ENCODE results near the gene CCDC174. TPM values are rescaled to one million over a fixed set of nuclear protein-coding genes. Genes with fewer than 3 reads are reported as not detected.

CCDC174 gene
- total RNA-seq, 1 donor from 2014 or later: 18.6 TPM

DNA sequence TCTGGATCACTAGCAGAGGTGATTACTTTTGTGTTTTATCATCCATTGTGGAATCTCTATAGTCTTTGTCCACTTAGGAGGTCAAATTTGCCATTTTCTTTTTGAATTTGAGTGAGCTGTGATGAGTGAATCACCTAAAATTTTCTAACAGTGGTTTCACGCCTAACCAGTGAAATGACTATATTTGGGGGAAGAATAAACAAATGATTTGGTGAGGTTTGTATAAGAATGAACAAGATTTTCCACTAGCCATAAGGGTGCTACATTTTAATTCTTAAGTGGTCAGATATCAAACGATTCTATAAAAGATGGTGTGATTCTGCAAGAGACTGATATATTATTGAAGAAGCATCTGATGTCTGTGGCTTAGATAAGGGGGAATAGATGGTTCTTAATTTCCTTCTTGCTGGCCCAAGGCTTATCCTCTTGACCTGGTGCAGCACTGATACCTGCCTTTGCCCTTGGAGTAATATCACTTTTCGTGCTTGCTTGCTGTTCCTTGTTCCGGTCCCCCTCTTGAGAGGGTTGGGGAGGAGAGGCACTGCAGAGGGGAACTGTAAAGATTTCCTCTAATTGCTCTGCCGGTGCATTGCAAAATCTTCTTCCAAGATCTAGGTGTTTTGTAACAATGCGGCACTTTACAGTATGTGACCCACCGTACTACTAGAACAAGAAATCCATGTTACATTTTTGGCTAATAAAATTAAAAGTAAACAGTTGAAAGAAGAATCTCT, 37.9 kb downstream of the CCDC174 start:
- Mint-ChIP-seq H3K27me3 (ENCODE audit: low read depth) (peaks cover 27% of the 10 kb centered on the region), H3K36me3 (ENCODE audit: low read depth) (no peaks in the 10 kb centered on the region), H3K27ac (ENCODE audit: unreplicated experiment) (no peak overlapping the region), H3K9me3 (ENCODE audit: low read depth) (peaks cover 20% of the 10 kb centered on the region), H3K4me1 (ENCODE audit: low read depth) (no peaks in the 10 kb centered on the region), H3K4me3 (ENCODE audit: unreplicated experiment) (no peak overlapping the region)
- TF ChIP-seq, protein P1, sequence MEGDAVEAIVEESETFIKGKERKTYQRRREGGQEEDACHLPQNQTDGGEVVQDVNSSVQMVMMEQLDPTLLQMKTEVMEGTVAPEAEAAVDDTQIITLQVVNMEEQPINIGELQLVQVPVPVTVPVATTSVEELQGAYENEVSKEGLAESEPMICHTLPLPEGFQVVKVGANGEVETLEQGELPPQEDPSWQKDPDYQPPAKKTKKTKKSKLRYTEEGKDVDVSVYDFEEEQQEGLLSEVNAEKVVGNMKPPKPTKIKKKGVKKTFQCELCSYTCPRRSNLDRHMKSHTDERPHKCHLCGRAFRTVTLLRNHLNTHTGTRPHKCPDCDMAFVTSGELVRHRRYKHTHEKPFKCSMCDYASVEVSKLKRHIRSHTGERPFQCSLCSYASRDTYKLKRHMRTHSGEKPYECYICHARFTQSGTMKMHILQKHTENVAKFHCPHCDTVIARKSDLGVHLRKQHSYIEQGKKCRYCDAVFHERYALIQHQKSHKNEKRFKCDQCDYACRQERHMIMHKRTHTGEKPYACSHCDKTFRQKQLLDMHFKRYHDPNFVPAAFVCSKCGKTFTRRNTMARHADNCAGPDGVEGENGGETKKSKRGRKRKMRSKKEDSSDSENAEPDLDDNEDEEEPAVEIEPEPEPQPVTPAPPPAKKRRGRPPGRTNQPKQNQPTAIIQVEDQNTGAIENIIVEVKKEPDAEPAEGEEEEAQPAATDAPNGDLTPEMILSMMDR (IDR thresholded peaks at IDR 0.05): no peak
- no peak for DNase-seq (ENCODE audit: low spot score)

DNA sequence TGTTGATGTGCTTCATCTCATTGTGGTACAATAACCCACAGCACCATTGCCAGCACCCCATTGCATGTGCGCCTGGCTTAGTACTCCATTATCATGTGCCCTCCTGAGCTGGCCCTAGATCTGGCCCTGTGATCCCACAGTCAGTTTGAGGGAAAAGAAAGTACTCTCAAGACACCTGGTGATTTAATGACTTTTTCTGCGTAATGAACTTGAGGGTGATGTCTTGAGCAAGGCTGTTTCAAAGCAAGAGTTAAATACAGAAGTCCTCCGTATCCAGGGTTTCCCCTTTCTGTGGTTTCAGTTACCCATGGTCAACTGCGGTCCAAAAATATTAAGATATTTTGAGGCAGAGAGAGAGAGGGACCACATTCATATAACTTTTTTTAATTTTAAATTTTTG, 39.7 kb downstream of the CCDC174 start:
- Mint-ChIP-seq H3K36me3 (ENCODE audit: low read depth) (no peaks in the 10 kb centered on the region), H3K27me3 (ENCODE audit: low read depth) (peaks cover 27% of the 10 kb centered on the region), H3K9me3 (ENCODE audit: low read depth) (peaks cover 22% of the 10 kb centered on the region), H3K4me3 (ENCODE audit: unreplicated experiment) (no peak overlapping the region), H3K4me1 (ENCODE audit: low read depth) (no peaks in the 10 kb centered on the region), H3K27ac (ENCODE audit: unreplicated experiment) (no peak overlapping the region)
- DNase-seq (ENCODE audit: low spot score): no peak
- TF ChIP-seq, protein P1 (IDR thresholded peaks at IDR 0.05): no peak

DNA sequence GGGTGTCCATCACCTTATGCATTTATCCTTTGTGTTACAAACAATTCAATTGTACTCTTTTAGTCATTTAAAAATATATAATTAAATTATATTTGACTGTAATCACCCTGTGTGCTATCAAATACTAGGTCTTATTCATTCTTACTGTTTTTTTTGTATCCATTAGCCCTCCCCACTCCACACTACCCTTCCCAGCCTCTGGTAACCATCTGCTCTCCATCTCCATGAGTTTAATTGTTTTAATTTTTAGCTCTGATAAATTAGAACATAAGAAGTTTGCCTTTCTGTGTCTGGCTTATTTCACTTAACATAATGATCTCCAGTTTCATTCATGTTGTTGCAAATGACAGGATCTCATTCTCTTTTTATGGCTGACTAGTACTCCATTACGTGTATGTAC, 40.2 kb downstream of the CCDC174 start:
- no peak overlapping the region for H3K27ac Mint-ChIP-seq (ENCODE audit: unreplicated experiment)
- peaks cover 22% of the 10 kb centered on the region for H3K9me3 Mint-ChIP-seq (ENCODE audit: low read depth)
- no peaks in the 10 kb centered on the region for H3K36me3 Mint-ChIP-seq (ENCODE audit: low read depth)
- H3K4me3 Mint-ChIP-seq (ENCODE audit: unreplicated experiment): no peak overlapping the region
- no peak for DNase-seq (ENCODE audit: low spot score)
- H3K27me3 Mint-ChIP-seq (ENCODE audit: low read depth): peaks cover 29% of the 10 kb centered on the region
- H3K4me1 Mint-ChIP-seq (ENCODE audit: low read depth): no peaks in the 10 kb centered on the region
- TF ChIP-seq, protein P1 (IDR thresholded peaks at IDR 0.05): no peak

DNA sequence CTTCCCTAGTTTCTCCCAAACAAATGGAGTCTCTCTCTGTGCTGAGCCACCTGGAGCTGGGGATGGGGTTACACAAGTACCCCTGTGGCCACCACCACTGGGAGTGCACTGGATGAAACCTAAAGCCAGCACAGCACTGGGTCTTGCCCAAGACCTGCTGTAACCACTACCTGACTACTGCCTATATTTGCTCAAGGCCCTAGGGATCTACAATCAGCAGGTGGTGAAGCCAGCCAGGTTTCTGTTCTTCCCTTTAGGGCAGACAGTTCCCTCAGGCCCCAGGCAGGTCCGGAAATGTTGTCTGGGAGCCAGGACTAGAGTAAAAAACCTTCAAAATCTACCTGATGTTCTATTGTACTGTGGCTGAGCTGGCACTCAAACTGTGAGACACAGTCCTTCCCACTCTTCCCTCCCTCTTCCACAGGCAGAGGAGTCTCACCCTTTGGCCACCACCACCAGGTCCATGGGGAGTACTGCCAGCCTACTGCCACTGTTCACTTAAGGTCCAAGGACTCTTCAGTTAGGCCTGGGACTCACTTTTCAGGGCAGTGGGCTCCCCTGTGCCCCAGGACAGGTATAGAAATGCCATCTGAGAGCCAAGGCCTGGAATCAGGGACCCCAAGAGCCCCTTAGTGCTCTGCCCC, 47.2 kb downstream of the CCDC174 start:
- H3K27me3 Mint-ChIP-seq (ENCODE audit: low read depth): peaks cover 7% of the 10 kb centered on the region
- H3K27ac Mint-ChIP-seq (ENCODE audit: unreplicated experiment): no peak overlapping the region

DNA sequence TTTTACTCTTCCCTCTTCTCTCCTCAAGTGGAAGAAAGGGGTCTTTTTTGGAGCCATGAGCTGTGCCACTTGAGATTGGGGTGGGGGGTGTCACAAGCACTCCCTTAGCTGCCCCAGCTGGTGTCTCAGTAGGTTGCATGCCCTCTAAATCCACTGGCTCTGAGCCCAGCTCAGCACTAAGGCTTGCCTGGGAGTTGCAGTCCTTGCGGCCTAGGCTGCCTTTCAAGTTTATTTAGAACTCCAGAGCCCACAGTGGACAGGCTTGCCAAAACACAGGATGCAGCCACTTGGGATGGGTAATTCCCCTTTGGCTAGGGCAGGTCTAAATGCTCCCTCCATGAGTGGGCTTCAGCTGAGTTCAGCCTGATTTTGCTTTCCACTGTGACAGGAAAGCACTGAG, 48.1 kb downstream of the CCDC174 start:
- Mint-ChIP-seq H3K4me3 (ENCODE audit: unreplicated experiment) (no peak overlapping the region), H3K9me3 (ENCODE audit: low read depth) (peaks cover 4% of the 10 kb centered on the region), H3K27ac (ENCODE audit: unreplicated experiment) (no peak overlapping the region), H3K4me1 (ENCODE audit: low read depth) (no peaks in the 10 kb centered on the region), H3K27me3 (ENCODE audit: low read depth) (peaks cover 11% of the 10 kb centered on the region), H3K36me3 (ENCODE audit: low read depth) (no peaks in the 10 kb centered on the region)
- DNase-seq (ENCODE audit: low spot score): no peak
- TF ChIP-seq, protein P1 (IDR thresholded peaks at IDR 0.05): no peak

More for the DNA sequence above, 47.2 kb downstream of the CCDC174 start:
- Mint-ChIP-seq H3K9me3 (ENCODE audit: low read depth) (peaks cover 13% of the 10 kb centered on the region), H3K36me3 (ENCODE audit: low read depth) (no peaks in the 10 kb centered on the region), H3K4me3 (ENCODE audit: unreplicated experiment) (no peak overlapping the region), H3K4me1 (ENCODE audit: low read depth) (no peaks in the 10 kb centered on the region)
- no peak for DNase-seq (ENCODE audit: low spot score)
- TF ChIP-seq, protein P1 (IDR thresholded peaks at IDR 0.05): no peak
